Large intestine (tissue), 3 donors: ENCODE measurements around the gene CLBA1. TPM values are rescaled to one million over a fixed set of nuclear protein-coding genes. Genes with fewer than 3 reads are reported as not detected.
"Not testable (repeated sequence)": the region's sequence is repeated elsewhere in the genome, so short reads cannot be mapped to it uniquely, and the experiment has no call there.

ENCODE experiments used
- DNase-seq, 2 donors: peaks; one replicate each; pipeline versions ENCODE4 v3.0.0 to v3.0.0-alpha.2; 2013
- H3K27ac ChIP-seq: one replicate; pipeline ENCODE4 v1.5.1; 2013; ENCODE audit warnings: low read length
- H3K27me3 ChIP-seq: 2 replicates; pipeline ENCODE4 v1.6.1; 2013; ENCODE audit warnings: low read length; ENCODE audit not compliant: control insufficient read depth, insufficient read depth
- H3K36me3 ChIP-seq: 2 replicates; pipeline ENCODE4 v1.6.1; 2013; ENCODE audit warnings: low read length; ENCODE audit not compliant: control insufficient read depth, insufficient read depth
- H3K4me1 ChIP-seq: one replicate; pipeline ENCODE4 v1.6.1; 2013; ENCODE audit warnings: low read length; ENCODE audit not compliant: control insufficient read depth, insufficient read depth
- H3K4me3 ChIP-seq: one replicate; pipeline ENCODE4 v1.5.1; 2013; ENCODE audit warnings: low read length
- H3K9me3 ChIP-seq: one replicate; pipeline ENCODE4 v1.6.1; 2013; ENCODE audit warnings: mild to moderate bottlenecking, low read depth, low read length, moderate library complexity; ENCODE audit not compliant: control insufficient read depth
- WGBS: methylation state at CpG from one replicate; pipeline ENCODE4 v1.1.5; 2013; ENCODE audit warnings: low lambda C conversion rate; ENCODE audit not compliant: insufficient coverage; 5-methylcytosine and 5-hydroxymethylcytosine counted together
- polyA plus RNA-seq: library from polyadenylated mRNA; unstranded; fragments of 120-200 nt; gene quantifications from one replicate; pipeline ENCODE4 v1.2.1, GENCODE V29; 2013

The CLBA1 gene
- polyA plus RNA-seq, 1 donor, result 7.0 TPM

GRCh38 chr14:104948736-104949031 lies 36.9 kb upstream of the CLBA1 start:
- Histone ChIP-seq H3K27ac (no peak overlapping the region), H3K36me3 (no peaks in the 10 kb centered on the region), H3K4me1 (no peaks in the 10 kb centered on the region), H3K4me3 (no peak overlapping the region), H3K27me3 (no peaks in the 10 kb centered on the region), H3K9me3 (no peaks in the 10 kb centered on the region)
- no peak for DNase-seq
- no CpG with 5 or more reads among the region's 11 CpGs for WGBS

- DNase-seq, H3K4me1 ChIP-seq, H3K36me3 ChIP-seq, H3K4me3 ChIP-seq, H3K9me3 ChIP-seq, H3K27me3 ChIP-seq, H3K27ac ChIP-seq: not testable (repeated sequence)
- WGBS, result no CpG with 5 or more reads among the region's 24 CpGs
Measured at GRCh38 chr14:104949406-104949955, 36.1 kb upstream of the CLBA1 start.

- no CpG with 5 or more reads among the region's 17 CpGs for WGBS
- no peak for DNase-seq
- no peaks in the 10 kb centered on the region for H3K36me3 ChIP-seq
- no peaks in the 10 kb centered on the region for H3K27me3 ChIP-seq
- H3K27ac ChIP-seq, result no peak overlapping the region
- H3K4me1 ChIP-seq, result no peaks in the 10 kb centered on the region
- H3K4me3 ChIP-seq, result no peak overlapping the region
- no peaks in the 10 kb centered on the region for H3K9me3 ChIP-seq
Measured at GRCh38 chr14:104950021-104950420, 35.6 kb upstream of the CLBA1 start.

GRCh38 chr14:104950701-104951100 lies 34.9 kb upstream of the CLBA1 start:
- H3K4me1 ChIP-seq, DNase-seq, H3K27me3 ChIP-seq, H3K36me3 ChIP-seq, H3K9me3 ChIP-seq, H3K4me3 ChIP-seq, H3K27ac ChIP-seq: not testable (repeated sequence)
- no CpG with 5 or more reads among the region's 15 CpGs for WGBS

DNA sequence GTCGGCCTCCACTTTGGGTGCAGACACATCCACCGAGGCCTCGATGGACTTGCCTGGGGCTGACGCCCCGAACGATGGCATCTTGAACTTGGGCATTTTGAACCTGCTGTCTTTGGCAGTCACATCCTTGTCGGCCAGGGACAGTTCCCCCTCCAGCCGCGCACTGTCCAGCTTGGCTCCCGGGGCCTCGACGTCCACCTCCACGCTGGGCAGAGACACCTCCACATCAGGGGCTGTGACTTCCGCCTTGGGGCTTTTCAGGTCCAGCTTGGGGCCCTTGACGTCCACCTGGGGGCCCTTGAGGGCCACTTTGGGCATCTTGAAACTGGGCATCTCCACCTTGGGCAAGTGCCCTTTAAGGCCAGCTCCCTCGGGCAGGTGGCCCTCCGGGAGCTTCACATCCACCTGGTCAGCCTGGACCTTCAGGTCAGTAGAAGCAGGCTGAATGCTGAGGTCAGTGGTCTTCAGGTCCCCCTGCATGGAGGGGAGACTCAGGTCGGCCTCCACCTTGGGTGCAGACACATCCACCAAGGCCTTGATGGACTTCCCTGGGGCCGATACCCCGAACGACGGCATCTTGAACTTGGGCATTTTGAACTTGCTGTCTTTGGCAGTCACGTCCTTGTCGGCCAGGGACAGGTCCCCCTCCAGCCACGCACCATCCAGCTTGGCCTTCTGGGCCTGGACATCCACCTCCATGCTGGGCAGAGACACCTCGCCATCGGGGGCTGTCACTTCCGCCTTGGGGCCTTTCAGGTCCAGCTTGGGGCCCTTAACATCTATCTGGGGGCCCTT lies 33.5 kb upstream of the CLBA1 start:
- not testable (repeated sequence) for H3K36me3 ChIP-seq, H3K27ac ChIP-seq, H3K4me3 ChIP-seq, DNase-seq, H3K27me3 ChIP-seq, H3K9me3 ChIP-seq, H3K4me1 ChIP-seq
- WGBS, result no CpG with 5 or more reads among the region's 28 CpGs

DNA sequence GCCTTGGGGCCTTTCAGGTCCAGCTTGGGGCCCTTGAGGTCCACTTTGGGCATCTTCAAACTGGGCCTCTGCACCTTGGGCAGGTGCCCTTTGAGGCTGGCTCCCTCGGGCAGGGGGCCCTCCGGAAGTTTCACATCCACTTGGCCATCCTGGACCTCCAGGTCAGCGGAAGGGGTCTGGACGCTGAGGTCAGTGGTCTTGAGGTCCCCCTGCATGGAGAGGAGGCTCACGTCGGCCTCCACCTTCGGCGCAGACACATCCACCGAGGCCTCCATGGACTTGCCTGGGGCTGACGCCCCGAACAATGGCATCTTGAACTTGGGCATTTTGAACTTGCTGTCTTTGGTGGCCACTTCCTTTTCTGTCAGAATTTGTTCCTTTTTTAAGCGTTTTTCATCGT lies 32.5 kb upstream of the CLBA1 start:
- Histone ChIP-seq H3K27ac (no peak overlapping the region), H3K4me3 (no peak overlapping the region), H3K27me3 (peaks cover 8% of the 10 kb centered on the region), H3K9me3 (no peaks in the 10 kb centered on the region), H3K36me3 (no peaks in the 10 kb centered on the region), H3K4me1 (no peaks in the 10 kb centered on the region)
- 90% methylated on average over 4 of the region's 13 CpGs for WGBS
- no peak for DNase-seq

GRCh38 chr14:104953896-104954656 lies 31.5 kb upstream of the CLBA1 start:
- no CpG with 5 or more reads among the region's 26 CpGs for WGBS
- H3K27ac ChIP-seq, result no peak overlapping the region

GRCh38 chr14:104954746-104955395 lies 30.7 kb upstream of the CLBA1 start:
- Histone ChIP-seq H3K27me3 (peaks cover 8% of the 10 kb centered on the region), H3K27ac (no peak overlapping the region), H3K36me3 (no peaks in the 10 kb centered on the region), H3K4me1 (no peaks in the 10 kb centered on the region), H3K9me3 (no peaks in the 10 kb centered on the region), H3K4me3 (no peak overlapping the region)
- no peak for DNase-seq
- WGBS, result no CpG with 5 or more reads among the region's 13 CpGs

More at GRCh38 chr14:104953896-104954656, 31.5 kb upstream of the CLBA1 start:
- Histone ChIP-seq H3K4me3 (no peak overlapping the region), H3K4me1 (no peaks in the 10 kb centered on the region), H3K27me3 (peaks cover 8% of the 10 kb centered on the region), H3K9me3 (no peaks in the 10 kb centered on the region), H3K36me3 (no peaks in the 10 kb centered on the region)
- DNase-seq, result no peak

- H3K9me3 ChIP-seq, result no peaks in the 10 kb centered on the region
- no peaks in the 10 kb centered on the region for H3K4me1 ChIP-seq
- peaks cover 8% of the 10 kb centered on the region for H3K27me3 ChIP-seq
- no peaks in the 10 kb centered on the region for H3K36me3 ChIP-seq
- WGBS, result no CpG with 5 or more reads among the region's 3 CpGs
- H3K4me3 ChIP-seq, result no peak overlapping the region
- DNase-seq, result no peak
- H3K27ac ChIP-seq, result no peak overlapping the region
Measured at GRCh38 chr14:104955396-104955770, 30.2 kb upstream of the CLBA1 start.

DNA sequence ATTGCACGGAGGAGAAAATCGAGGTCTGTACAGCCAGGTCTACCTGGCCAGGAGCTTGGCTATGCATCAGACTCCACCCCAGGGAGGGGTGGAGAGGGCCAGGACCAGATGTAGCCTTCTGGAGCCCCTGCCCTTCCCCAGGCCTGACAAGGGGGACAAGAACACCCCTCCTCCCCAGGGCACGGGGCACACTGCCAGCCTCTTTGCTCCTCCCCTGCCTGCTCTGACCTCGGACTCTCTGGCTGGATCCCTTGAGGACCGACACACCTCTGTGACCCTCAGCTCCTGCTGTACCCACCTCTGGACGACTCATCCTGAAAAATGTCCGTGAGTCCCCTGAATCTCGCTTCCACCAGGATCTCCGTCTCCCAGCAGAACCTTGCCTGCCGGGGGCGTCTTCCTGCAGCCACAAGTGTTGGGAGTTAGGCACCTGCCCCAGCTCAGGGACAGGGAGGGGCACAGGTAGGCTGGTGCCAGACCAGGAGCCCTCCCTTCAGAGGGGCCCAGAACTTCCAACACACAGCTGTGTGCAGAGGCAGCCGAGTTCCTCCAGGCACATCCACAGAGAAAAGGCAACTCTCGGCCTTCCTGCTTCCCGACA lies 29.2 kb upstream of the CLBA1 start:
- Histone ChIP-seq H3K4me3 (no peak overlapping the region), H3K4me1 (no peaks in the 10 kb centered on the region), H3K27ac (no peak overlapping the region), H3K27me3 (peaks cover 8% of the 10 kb centered on the region), H3K36me3 (no peaks in the 10 kb centered on the region), H3K9me3 (no peaks in the 10 kb centered on the region)
- no CpG with 5 or more reads among the region's 14 CpGs for WGBS
- DNase-seq, result no peak
